Stimulated activated CD8-positive, alpha-beta memory T cell treated with anti-CD3 and anti-CD28 coated beads, Interleukin-4, amount 100 ng/mL, for 4 hours (primary cell): ENCODE measurements around the gene SUPT7L.
A peak's percentile ranks its signal among the peaks of the same experiment; 100 is the strongest.
"Not testable (repeated sequence)": the region's sequence is repeated elsewhere in the genome, so short reads cannot be mapped to it uniquely, and the experiment has no call there.

ENCODE experiments used
- DNase-seq, 2 donors: peaks; one replicate each; pipeline ENCODE4 v3.0.0-alpha.2; 2020; ENCODE audit warnings: low read depth in 2 of 2, low spot score in 1 of 2

Gene SUPT7L

GRCh38 chr2:27638709-27639108 is 24.7 kb downstream of the SUPT7L start:
- no peak for DNase-seq

GRCh38 chr2:27638037-27638637 is 25.3 kb downstream of the SUPT7L start:
- no peak for DNase-seq

GRCh38 chr2:27636766-27637165 is 26.6 kb downstream of the SUPT7L start:
- DNase-seq = no peak

GRCh38 chr2:27634291-27634690 is 29.1 kb downstream of the SUPT7L start:
- DNase-seq = no peak

- DNase-seq = not testable (repeated sequence)
Measured at GRCh38 chr2:27630257-27630656, 33.2 kb downstream of the SUPT7L start.

GRCh38 chr2:27628767-27629709 is 34.4 kb downstream of the SUPT7L start, which contains the start of the genes CCDC121 and GPN1:
Gene CCDC121, minus strand, starts transcription at chr2:27629012. Its CDS starts 1,213 bp downstream, at chr2:27627799.
Gene GPN1, plus strand, starts transcription at chr2:27629050. Its CDS starts 9 bp downstream, at chr2:27629059.
- peak; percentile 86 to 93 for DNase-seq

GRCh38 chr2:27627963-27628766 is 35.2 kb downstream of the SUPT7L start:
- DNase-seq = no peak

GRCh38 chr2:27626921-27627320 is 36.5 kb downstream of the SUPT7L start:
- DNase-seq = not testable (repeated sequence)

GRCh38 chr2:27626323-27626722 is 37.1 kb downstream of the SUPT7L start:
- not testable (repeated sequence) for DNase-seq

GRCh38 chr2:27624943-27625342 is 38.5 kb downstream of the SUPT7L start:
- no peak for DNase-seq

- no peak for DNase-seq
Measured at GRCh38 chr2:27622921-27623384, 40.5 kb downstream of the SUPT7L start.

GRCh38 chr2:27621524-27621923 is 41.9 kb downstream of the SUPT7L start:
- DNase-seq = no peak

- no peak for DNase-seq
Measured at GRCh38 chr2:27615316-27615715, 48.1 kb downstream of the SUPT7L start.

- DNase-seq = no peak
Measured at GRCh38 chr2:27613985-27614384, 49.4 kb downstream of the SUPT7L start.

GRCh38 chr2:27606611-27607010 is 56.8 kb downstream of the SUPT7L start:
- no peak for DNase-seq
